ENCODE measurements around the gene SLC43A2. TPM values are rescaled to one million over a fixed set of nuclear protein-coding genes. Genes with fewer than 3 reads are reported as not detected.
A peak's percentile ranks its signal among the peaks of the same experiment; 100 is the strongest.

Gene SLC43A2
- total RNA-seq, 4 donors from 2014 or later: 3.7 to 98.9 (median 12.3) TPM

- Histone ChIP-seq H3K27ac (peak overlapping the region; percentile 24 to 77 (median 62)), H3K4me3 (no peak overlapping the region), H3K36me3 (no peaks in the 10 kb centered on the region), H3K4me1 (peaks cover 0 to 20% (median 12%) of the 10 kb centered on the region in 4 donors), H3K27me3 (no peaks in the 10 kb centered on the region), H3K9me3 (no peaks in the 10 kb centered on the region)
- 78 to 91% methylated on average over 4 to 8 of the region's 8 CpGs for WGBS, 2 donors (ENCODE audit: low coverage in 1 of 2)
- TF ChIP-seq CTCF (IDR thresholded peaks at IDR 0.05) (no peak), POLR2A (IDR thresholded peaks at IDR 0.05) (no peak), POLR2AphosphoS5 (IDR thresholded peaks at IDR 0.05) (no peak), EP300 (IDR thresholded peaks at IDR 0.05; ENCODE audit: low read depth) (no peak)
- DNase-seq: no peak
- intact Hi-C loops (cut with DNase I; ENCODE audit: low total_unique reads) (no loop called here), in situ Hi-C loops (cut with MboI; ENCODE audit: low pct_ligation_motif_present in 1 of 4, low pct_unique_long_range_greater_than_20kb in 1 of 4, low sequenced_read_pairs in 3 of 4) (no loop called here)
These were observed 30.1 kb downstream of the SLC43A2 start for GRCh38 chr17:1598399-1599095.

GRCh38 chr17:1597861-1598342 lies 30.7 kb downstream of the SLC43A2 start:
- intact Hi-C loops (cut with DNase I; ENCODE audit: low total_unique reads): no loop called here
- WGBS, 2 donors (ENCODE audit: low coverage in 1 of 2): 44 to 69% methylated on average over 9 to 14 of the region's 14 CpGs
- H3K27ac ChIP-seq: peak overlapping the region; percentile 24 to 77 (median 62)

GRCh38 chr17:1593630-1593931 lies 35.1 kb downstream of the SLC43A2 start:
- no peaks in the 10 kb centered on the region for H3K27me3 ChIP-seq
- H3K4me3 ChIP-seq: no peak overlapping the region
- H3K36me3 ChIP-seq: no peaks in the 10 kb centered on the region
- no peak for DNase-seq
- no peak for TF ChIP-seq EP300 (IDR thresholded peaks at IDR 0.05; ENCODE audit: low read depth)
- no peak for TF ChIP-seq CTCF (IDR thresholded peaks at IDR 0.05)
- TF ChIP-seq POLR2A (IDR thresholded peaks at IDR 0.05): no peak
- no peak for TF ChIP-seq POLR2AphosphoS5 (IDR thresholded peaks at IDR 0.05)
- WGBS, 2 donors (ENCODE audit: low coverage in 1 of 2): 78 to 88% methylated on average over 2 to 5 of the region's 5 CpGs
- H3K27ac ChIP-seq: peak overlapping the region; percentile 69 to 83 (median 76)
- H3K4me1 ChIP-seq: peaks cover 25 to 60% (median 54%) of the 10 kb centered on the region in 4 donors
- in situ Hi-C loops (cut with MboI; ENCODE audit: low pct_ligation_motif_present in 1 of 4, low pct_unique_long_range_greater_than_20kb in 1 of 4, low sequenced_read_pairs in 3 of 4): no loop called here
- intact Hi-C loops (cut with DNase I; ENCODE audit: low total_unique reads): no loop called here
- no peaks in the 10 kb centered on the region for H3K9me3 ChIP-seq

More at GRCh38 chr17:1597861-1598342, 30.7 kb downstream of the SLC43A2 start:
- H3K4me3 ChIP-seq: no peak overlapping the region
- in situ Hi-C loops (cut with MboI; ENCODE audit: low pct_ligation_motif_present in 1 of 4, low pct_unique_long_range_greater_than_20kb in 1 of 4, low sequenced_read_pairs in 3 of 4): no loop called here
- H3K9me3 ChIP-seq: no peaks in the 10 kb centered on the region
- no peaks in the 10 kb centered on the region for H3K27me3 ChIP-seq
- peaks cover 0 to 26% (median 19%) of the 10 kb centered on the region in 4 donors for H3K4me1 ChIP-seq
- peak; percentile 44 for DNase-seq
- no peak for TF ChIP-seq CTCF (IDR thresholded peaks at IDR 0.05)
- no peak for TF ChIP-seq POLR2A (IDR thresholded peaks at IDR 0.05)
- TF ChIP-seq POLR2AphosphoS5 (IDR thresholded peaks at IDR 0.05): no peak
- TF ChIP-seq EP300 (IDR thresholded peaks at IDR 0.05; ENCODE audit: low read depth): no peak
- no peaks in the 10 kb centered on the region for H3K36me3 ChIP-seq

GRCh38 chr17:1592751-1593629 lies 35.6 kb downstream of the SLC43A2 start:
- in situ Hi-C loops (cut with MboI; ENCODE audit: low pct_ligation_motif_present in 1 of 4, low pct_unique_long_range_greater_than_20kb in 1 of 4, low sequenced_read_pairs in 3 of 4) (no loop called here), intact Hi-C loops (cut with DNase I; ENCODE audit: low total_unique reads) (no loop called here)
- peak; percentile 88 for DNase-seq
- H3K27ac ChIP-seq: peak overlapping the region; percentile 69 to 83 (median 76)
- no peaks in the 10 kb centered on the region for H3K36me3 ChIP-seq
- no peak overlapping the region for H3K4me3 ChIP-seq
- H3K9me3 ChIP-seq: no peaks in the 10 kb centered on the region
- H3K4me1 ChIP-seq: peaks cover 25 to 55% (median 53%) of the 10 kb centered on the region in 4 donors
- peak in 2 of 3 donors; percentile 52 to 68 for TF ChIP-seq POLR2AphosphoS5 (IDR thresholded peaks at IDR 0.05)
- TF ChIP-seq EP300 (IDR thresholded peaks at IDR 0.05; ENCODE audit: low read depth): no peak
- no peak for TF ChIP-seq POLR2A (IDR thresholded peaks at IDR 0.05)
- no peak for TF ChIP-seq CTCF (IDR thresholded peaks at IDR 0.05)
- WGBS, 2 donors (ENCODE audit: low coverage in 1 of 2): 55% methylated on average over 25 of the region's 25 CpGs; no CpG with 5 or more reads in 1 of the 2 donors
- H3K27me3 ChIP-seq: no peaks in the 10 kb centered on the region

Measured in transverse colon (tissue), 4 donors.